Aorta (tissue), 5 donors: Measurements from ENCODE around the gene COL9A1. TPM values are rescaled to one million over a fixed set of nuclear protein-coding genes. Genes with fewer than 3 reads are reported as not detected.
"Not testable (repeated sequence)": the region's sequence is repeated elsewhere in the genome, so short reads cannot be mapped to it uniquely, and the experiment has no call there.

ENCODE experiments used
- ATAC-seq: fragments of 200-7000 bp; cut with Tn5 transposase; one replicate; pipeline ENCODE4 v1.9.1; 2022; ENCODE audit warnings: moderate library complexity; ENCODE audit not compliant: low FRiP score
- DNase-seq, 2 donors: peaks; one replicate each; pipeline ENCODE4 v3.0.0-alpha.2; 2020
- H3K27ac ChIP-seq, 2 donors: one replicate each; pipeline ENCODE4 v1.5.1; 2013; ENCODE audit warnings: low read length in 2 of 2, mild to moderate bottlenecking in 2 of 2, moderate library complexity in 2 of 2, control low read depth in 1 of 2, inconsistent platforms in 1 of 2, low read depth in 1 of 2
- H3K27me3 ChIP-seq, 2 donors: one replicate each; pipeline ENCODE4 v1.6.1; 2013; ENCODE audit warnings: control low read depth in 1 of 2, low read length in 1 of 2, mild to moderate bottlenecking in 1 of 2, moderate library complexity in 1 of 2; ENCODE audit not compliant: insufficient read depth in 2 of 2, control insufficient read depth in 1 of 2
- H3K36me3 ChIP-seq, 2 donors: one replicate each; pipeline ENCODE4 v1.6.1; 2013; ENCODE audit warnings: control low read depth in 1 of 2, low read length in 1 of 2, mild to moderate bottlenecking in 1 of 2; ENCODE audit not compliant: insufficient read depth in 2 of 2, control insufficient read depth in 1 of 2
- H3K4me1 ChIP-seq, 2 donors: one replicate each; pipeline ENCODE4 v1.6.1; 2013; ENCODE audit warnings: low read length in 2 of 2, control low read depth in 1 of 2, mild to moderate bottlenecking in 1 of 2, moderate library complexity in 1 of 2; ENCODE audit not compliant: insufficient read depth in 2 of 2, control insufficient read depth in 1 of 2
- H3K4me3 ChIP-seq, 2 donors: one replicate each; pipeline ENCODE4 v1.5.1; 2013; ENCODE audit warnings: low read length in 2 of 2, control low read depth in 1 of 2, mild to moderate bottlenecking in 1 of 2
- H3K9me3 ChIP-seq: one replicate; pipeline ENCODE4 v1.6.1; 2013; ENCODE audit warnings: mild to moderate bottlenecking, low read length; ENCODE audit not compliant: control insufficient read depth
- WGBS, 2 donors: extraction: QIAGEN DNeasy Blood & Tissue Kit; methylation state at CpG; one replicate each; pipeline ENCODE4 v1.1.7; 2013; 5-methylcytosine and 5-hydroxymethylcytosine counted together
- intact Hi-C, 2 donors: fragments of 100-400 bp; cut with DNase I; formaldehyde crosslinking; loops; one replicate each; pipeline versions ENCODE4 v1.14.2 to v1.15.0; 2022
- long read RNA-seq, 2 donors: library from polyadenylated mRNA; unstranded; transcript quantifications; one replicate each; pipeline ENCODE4 v2.0.0, GENCODE V29; 2020 to 2021
- polyA plus RNA-seq, 2 donors: library from polyadenylated mRNA; stranded (reverse); fragments of 200-250 nt; gene quantifications; one replicate each; pipeline ENCODE4 v1.2.3, GENCODE V29; 2013
- total RNA-seq, 2 donors: library from RNA; stranded (reverse); fragmentation: NEBNext Ultra II Directional; extraction: Animal tissue kit (Norgen Biotek cat#: 25700); gene quantifications; one replicate each; pipeline ENCODE4 v1.2.1, GENCODE V29; 2021
- donor health status: healthy with polysubstance abuse.
- donor health status: Bipolar disorder and iron deficiency.
- donor health status: DM: no; HTN: no; CAD: no.
- donor health status: DM: no; HTN: no; CAD: no.
- donor health status: DM: yes; HTN: yes; CAD: no.

COL9A1 gene
- not detected for total RNA-seq
- polyA plus RNA-seq = 1 to 10 TPM in 1 of 2 donors, not detected in 1; 1.3 TPM
- long read RNA-seq, donor 1 = 0 reads
- long read RNA-seq, donor 2, partial matches to known transcripts = 0 of 1 reads
- long read RNA-seq, donor 2, other reads (novel, unspliced or antisense) = 1 of 1 reads

DNA sequence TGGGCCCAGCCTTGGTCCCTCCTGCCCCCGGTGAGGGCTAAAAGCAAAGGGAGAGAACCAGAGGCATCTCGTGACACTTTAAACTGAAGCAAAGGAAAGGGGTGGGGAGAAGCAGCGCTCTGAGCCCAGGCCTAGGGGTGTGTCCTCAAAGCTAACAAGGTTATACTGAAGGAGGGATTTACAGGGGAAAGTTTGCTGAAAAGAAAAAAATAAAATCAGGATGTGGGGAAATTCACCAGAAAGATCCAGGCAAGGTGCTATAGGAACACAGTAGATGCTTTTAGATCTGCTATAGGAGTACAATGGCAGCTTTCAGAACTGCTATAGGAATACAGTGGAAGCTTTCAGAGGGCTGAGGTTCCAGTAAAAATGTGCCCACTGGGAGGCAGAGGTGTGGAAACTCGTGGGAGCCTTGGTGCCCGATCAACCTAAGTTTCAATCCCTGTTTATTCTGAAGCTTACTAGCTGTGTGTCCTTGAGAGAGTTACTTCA, at the start of gene COL9A1:
TSS of gene COL9A1 (minus strand) at position 51 of the 492 bp plus-strand sequence. CDS start 160 bp downstream, outside the sequence.
- H3K4me1 ChIP-seq = no peaks in the 10 kb centered on the region
- ATAC-seq = no peak
- intact Hi-C loops = no loop called here

DNA sequence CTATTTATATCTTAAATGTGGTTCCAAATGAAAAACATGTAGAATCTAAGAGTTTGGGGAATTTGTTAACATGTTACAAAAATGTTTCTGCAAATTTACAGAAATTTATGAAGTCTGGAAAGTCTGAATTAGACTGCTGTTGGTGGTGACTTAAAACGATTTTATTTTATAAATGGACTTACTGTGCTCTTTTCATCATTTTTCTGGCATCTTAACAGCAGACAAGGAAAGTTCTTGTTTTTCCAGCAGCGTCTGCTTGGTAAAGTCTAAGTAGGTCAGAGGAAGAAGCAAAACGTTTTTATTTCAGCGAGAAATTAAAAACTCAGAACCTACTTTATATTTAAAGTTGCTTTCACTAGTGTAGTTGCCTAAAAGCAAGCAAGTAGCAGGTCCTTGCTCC, 48.6 kb upstream of the COL9A1 start:
- 2 to 8% methylated on average over 4 of the region's 4 CpGs for WGBS, 2 donors
- DNase-seq (no peak), ATAC-seq (no peak)
- Histone ChIP-seq H3K27ac (no peak overlapping the region), H3K4me3 (no peak overlapping the region), H3K36me3 (no peaks in the 10 kb centered on the region), H3K27me3 (no peaks in the 10 kb centered on the region), H3K4me1 (no peaks in the 10 kb centered on the region), H3K9me3 (no peaks in the 10 kb centered on the region)
- intact Hi-C loops = no loop called here

More for the DNA sequence above, at the start of gene COL9A1:
- no peaks in the 10 kb centered on the region for H3K27me3 ChIP-seq
- WGBS, 2 donors = 59 to 65% methylated on average over 5 of the region's 5 CpGs
- no peaks in the 10 kb centered on the region for H3K36me3 ChIP-seq
- no peak within 1 kb of the TSS for H3K4me3 ChIP-seq
- no peak for DNase-seq
- no peak within 1 kb of the TSS for H3K27ac ChIP-seq
- H3K9me3 ChIP-seq = no peaks in the 10 kb centered on the region

DNA sequence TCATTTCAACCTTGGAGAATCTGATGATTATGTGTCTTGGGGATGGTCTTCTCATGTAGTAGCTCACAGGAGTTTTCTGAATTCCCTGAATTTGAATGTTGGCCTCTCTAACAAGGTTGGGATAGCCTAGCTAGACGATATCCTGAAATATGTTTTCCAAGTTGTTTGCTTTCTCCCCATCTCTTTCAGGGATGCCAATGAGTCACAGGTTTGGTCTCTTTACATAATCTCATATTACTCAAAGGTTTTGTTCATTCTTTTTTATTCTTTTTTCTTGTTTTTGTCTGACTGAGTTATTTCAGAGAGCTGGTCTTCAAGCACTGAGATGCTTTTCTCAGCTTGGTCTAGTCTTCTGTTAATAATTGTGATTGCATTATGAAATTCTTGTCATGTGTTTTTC, 42.7 kb upstream of the COL9A1 start:
- Histone ChIP-seq H3K27me3 (no peaks in the 10 kb centered on the region), H3K27ac (no peak overlapping the region)
- no peak for DNase-seq

DNA sequence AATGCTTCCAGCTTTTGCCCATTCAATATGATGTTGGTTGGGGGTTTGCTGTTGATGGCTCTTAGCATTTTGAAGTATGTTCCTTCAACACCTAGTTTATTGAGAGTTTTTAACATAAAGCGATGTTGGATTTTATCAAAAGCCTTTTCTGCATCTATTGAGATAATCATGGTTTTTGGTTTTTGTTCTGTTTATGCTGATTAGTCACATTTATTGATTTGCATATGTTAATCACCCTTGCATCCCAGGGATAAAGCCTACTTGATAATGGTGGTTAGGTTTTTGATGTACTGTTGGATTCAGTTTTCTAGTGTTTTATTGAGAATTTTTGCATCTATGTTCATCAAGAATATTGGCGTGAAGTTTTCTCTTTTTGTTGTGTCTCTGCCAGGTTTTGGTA, 40.4 kb upstream of the COL9A1 start:
- H3K36me3 ChIP-seq = no peaks in the 10 kb centered on the region
- H3K4me1 ChIP-seq = no peaks in the 10 kb centered on the region
- intact Hi-C loops = no loop called here
- H3K27ac ChIP-seq = no peak overlapping the region
- H3K4me3 ChIP-seq = no peak overlapping the region
- H3K27me3 ChIP-seq = no peaks in the 10 kb centered on the region
- ATAC-seq (no peak), DNase-seq (no peak)
- no peaks in the 10 kb centered on the region for H3K9me3 ChIP-seq
- 81 to 85% methylated on average over 2 of the region's 2 CpGs for WGBS, 2 donors

More for the DNA sequence above, 42.7 kb upstream of the COL9A1 start:
- no peaks in the 10 kb centered on the region for H3K36me3 ChIP-seq
- no peak overlapping the region for H3K4me3 ChIP-seq
- no peaks in the 10 kb centered on the region for H3K4me1 ChIP-seq
- H3K9me3 ChIP-seq = no peaks in the 10 kb centered on the region
- intact Hi-C loops = no loop called here
- ATAC-seq = no peak
- 76 to 77% methylated on average over 1 of the region's 1 CpG for WGBS, 2 donors

DNA sequence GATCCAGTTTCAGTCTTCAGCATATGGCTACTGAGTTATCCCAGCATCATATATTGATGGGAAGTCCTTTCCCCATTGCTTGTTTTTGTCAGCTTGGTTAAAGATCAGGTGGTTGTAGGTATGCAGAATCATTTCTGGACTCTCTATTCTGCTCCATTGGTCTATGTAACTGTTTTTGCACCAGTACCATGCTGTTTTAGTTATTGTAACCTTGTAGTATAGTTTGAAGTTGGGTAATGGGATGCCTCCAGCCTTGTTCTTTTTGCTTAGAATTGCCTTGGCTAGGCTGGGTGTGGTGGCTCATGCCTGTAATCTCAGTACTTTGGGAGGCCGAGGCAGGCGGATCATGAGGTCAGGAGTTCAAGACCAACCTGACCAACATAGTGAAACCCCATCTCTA, 36.9 kb upstream of the COL9A1 start:
- 92 to 93% methylated on average over 2 of the region's 2 CpGs for WGBS, 2 donors
- not testable (repeated sequence) for ATAC-seq

GRCh38 chr6:70338775-70339174, 35.9 kb upstream of the COL9A1 start:
- H3K27ac ChIP-seq = no peak overlapping the region
- no peaks in the 10 kb centered on the region for H3K9me3 ChIP-seq
- intact Hi-C loops = no loop called here
- no peaks in the 10 kb centered on the region for H3K27me3 ChIP-seq
- ATAC-seq (no peak), DNase-seq (no peak)
- H3K36me3 ChIP-seq = no peaks in the 10 kb centered on the region
- no peaks in the 10 kb centered on the region for H3K4me1 ChIP-seq
- no peak overlapping the region for H3K4me3 ChIP-seq

More for the DNA sequence above, 36.9 kb upstream of the COL9A1 start:
- H3K9me3 ChIP-seq, intact Hi-C loops, H3K27ac ChIP-seq, H3K27me3 ChIP-seq, H3K4me1 ChIP-seq, H3K36me3 ChIP-seq, DNase-seq, H3K4me3 ChIP-seq: not testable (repeated sequence)

- DNase-seq = no peak
- Histone ChIP-seq H3K27ac (no peak overlapping the region), H3K36me3 (no peaks in the 10 kb centered on the region), H3K9me3 (no peaks in the 10 kb centered on the region), H3K4me3 (no peak overlapping the region), H3K27me3 (no peaks in the 10 kb centered on the region), H3K4me1 (no peaks in the 10 kb centered on the region)
- ATAC-seq = no peak
- intact Hi-C loops = no loop called here
- 83 to 94% methylated on average over 3 of the region's 3 CpGs for WGBS, 2 donors
Observed at GRCh38 chr6:70337743-70338105, 34.8 kb upstream of the COL9A1 start.

DNA sequence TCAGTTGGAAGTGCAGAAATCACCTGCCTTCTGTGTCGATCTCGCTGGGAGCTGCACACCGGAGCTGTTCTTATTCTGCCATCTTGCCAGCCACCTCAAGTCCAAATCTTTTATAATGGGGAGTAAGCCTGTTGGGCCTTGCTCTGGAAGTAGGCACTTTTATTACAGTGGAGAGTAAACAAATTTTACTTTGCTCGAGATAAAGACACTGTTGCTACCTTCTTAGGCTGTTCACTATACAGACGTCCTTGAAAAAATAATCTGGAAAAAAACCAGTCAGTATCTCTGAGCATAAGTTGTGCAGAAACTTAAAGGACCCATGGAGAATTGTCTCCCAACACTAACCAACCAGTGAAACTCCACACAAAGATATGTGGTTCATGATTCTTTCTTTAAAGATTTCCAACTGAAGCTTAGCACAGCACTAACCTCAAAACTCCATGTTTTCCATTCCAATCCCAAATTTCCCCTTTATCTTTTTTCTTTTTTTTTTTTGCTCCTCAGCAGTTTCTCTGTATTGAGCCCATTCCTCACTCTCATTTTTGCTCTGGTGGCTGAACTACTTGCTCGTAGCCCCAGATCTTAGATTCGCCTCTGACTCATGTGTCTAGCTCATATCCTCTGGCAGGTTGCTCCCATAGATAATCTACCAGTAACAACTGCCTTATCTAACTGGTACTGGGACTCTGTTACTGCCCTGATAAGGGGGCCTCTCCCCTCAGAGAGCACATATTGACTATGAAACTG, 34.3 kb upstream of the COL9A1 start:
- intact Hi-C loops = no loop called here
- Histone ChIP-seq H3K36me3 (no peaks in the 10 kb centered on the region), H3K27me3 (no peaks in the 10 kb centered on the region), H3K9me3 (no peaks in the 10 kb centered on the region), H3K4me1 (no peaks in the 10 kb centered on the region), H3K27ac (no peak overlapping the region), H3K4me3 (no peak overlapping the region)
- DNase-seq (no peak), ATAC-seq (no peak)
- 61 to 79% methylated on average over 7 of the region's 7 CpGs for WGBS, 2 donors

GRCh38 chr6:70327036-70327435, 24.2 kb upstream of the COL9A1 start:
- no peak for ATAC-seq
- intact Hi-C loops = no loop called here
- no peak overlapping the region for H3K4me3 ChIP-seq
- H3K9me3 ChIP-seq = no peaks in the 10 kb centered on the region
- no peaks in the 10 kb centered on the region for H3K4me1 ChIP-seq
- H3K36me3 ChIP-seq = no peaks in the 10 kb centered on the region
- 49 to 59% methylated on average over 4 of the region's 4 CpGs for WGBS, 2 donors
- peaks cover 0 to 3% of the 10 kb centered on the region in 2 donors for H3K27me3 ChIP-seq
- no peak overlapping the region for H3K27ac ChIP-seq
- no peak for DNase-seq
